ENCODE data around the gene LNX1.
"Not testable (repeated sequence)": the region's sequence is repeated elsewhere in the genome, so short reads cannot be mapped to it uniquely, and the experiment has no call there.

Gene LNX1

DNA sequence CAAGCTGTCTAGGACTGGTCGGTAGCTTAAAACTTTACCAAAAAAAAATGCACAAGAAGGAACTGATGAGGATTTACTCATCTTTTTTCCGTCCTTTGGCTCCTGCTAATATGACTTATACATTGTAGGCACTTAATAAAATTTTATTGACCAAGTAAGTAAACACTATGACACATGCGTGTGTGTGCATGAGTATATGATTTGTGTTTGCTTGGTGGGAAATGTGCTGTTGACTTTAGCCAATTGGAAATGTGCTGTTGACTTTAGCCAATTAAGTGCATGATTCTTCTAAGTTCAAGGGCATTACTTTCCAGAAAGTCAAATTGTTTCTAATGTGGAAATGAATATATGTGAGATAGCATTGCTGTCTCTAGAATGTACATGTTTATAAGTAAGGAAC lies 135.5 kb downstream of the LNX1 start:
- DNase-seq, result no peak

- DNase-seq, result no peak
Measured at GRCh38 chr4:53453385-53453784, 137.9 kb downstream of the LNX1 start.

DNA sequence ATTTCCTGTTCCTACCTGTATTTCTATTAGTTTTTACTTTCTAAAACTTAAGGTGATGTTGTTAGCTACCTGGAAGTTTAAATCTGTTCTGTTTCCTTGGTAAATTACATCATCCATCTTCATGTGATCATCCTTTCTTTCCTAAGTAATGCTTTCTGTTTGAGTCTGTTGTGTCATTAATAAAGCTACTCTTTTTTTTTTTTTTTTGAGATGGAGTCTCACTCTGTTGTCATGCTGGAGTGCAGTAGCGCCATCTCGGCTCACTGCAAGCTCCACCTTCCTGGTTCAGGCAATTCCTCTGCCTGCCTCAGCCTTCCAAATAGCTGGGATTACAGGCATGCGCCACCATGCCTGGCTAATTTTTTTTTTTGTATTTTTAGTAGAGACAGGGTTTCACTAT lies 140.5 kb downstream of the LNX1 start:
- DNase-seq, result no peak

GRCh38 chr4:53444954-53445353 lies 146.3 kb downstream of the LNX1 start:
- DNase-seq, result no peak

- no peak for DNase-seq
Measured at GRCh38 chr4:53441564-53441963, 149.7 kb downstream of the LNX1 start.

DNA sequence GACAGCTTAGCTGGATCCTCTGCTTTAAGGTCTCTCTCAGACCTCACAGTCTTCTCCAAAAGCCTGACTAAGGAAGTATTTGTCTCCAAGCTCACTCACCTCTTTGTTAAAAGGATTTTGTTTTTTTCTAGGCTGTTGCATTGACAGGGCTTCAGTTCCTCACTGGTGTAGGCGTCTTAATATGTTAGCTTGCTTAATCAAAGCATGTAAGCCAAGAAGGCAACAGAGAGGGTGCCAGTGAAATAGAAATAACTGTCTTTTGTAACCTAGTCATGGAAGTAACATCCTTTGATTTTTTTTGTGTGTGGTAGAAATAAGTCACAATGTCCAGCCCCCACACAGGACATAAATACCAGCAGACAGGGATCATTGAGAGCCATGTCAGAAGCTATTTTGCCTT lies 155.0 kb downstream of the LNX1 start:
- DNase-seq, result no peak

- no peak for DNase-seq
Measured at GRCh38 chr4:53432528-53433424, 158.5 kb downstream of the LNX1 start.

DNA sequence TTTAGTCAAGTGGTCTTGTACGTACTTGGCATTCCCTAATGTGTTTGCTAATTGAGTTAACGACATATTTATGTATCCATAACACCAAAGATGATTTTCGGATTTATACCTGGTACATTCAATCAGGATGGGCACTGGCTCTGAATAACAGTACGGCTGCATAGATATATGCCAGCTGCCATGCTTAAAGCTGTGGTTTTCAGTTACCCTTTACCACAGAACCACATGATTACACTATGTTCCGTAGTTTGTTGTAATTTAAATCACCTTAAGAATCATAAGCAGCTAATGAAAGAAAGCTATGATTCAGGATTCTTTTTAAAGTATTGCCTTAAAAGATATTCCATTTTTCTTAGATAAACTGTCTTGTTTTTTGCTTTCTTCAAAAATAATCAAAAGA lies 160.2 kb downstream of the LNX1 start:
- no peak for DNase-seq

DNA sequence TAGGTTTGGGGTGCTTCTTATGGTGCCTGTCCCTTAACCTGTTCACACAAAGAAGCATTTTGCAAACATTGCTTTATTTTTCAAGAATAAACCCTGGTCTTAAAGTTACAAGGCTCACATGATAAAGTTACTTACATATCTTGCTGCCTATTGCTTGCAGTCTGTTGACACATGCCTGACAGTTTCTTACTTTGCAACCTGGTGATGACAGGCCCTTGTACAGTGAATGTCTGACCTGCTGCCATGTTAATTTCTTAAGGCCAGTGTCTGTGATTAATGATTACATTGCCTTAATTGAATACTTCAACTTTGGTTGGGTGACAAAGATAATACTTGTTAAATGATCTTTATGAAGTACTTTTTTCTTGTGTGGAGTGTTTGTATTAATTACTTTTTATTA lies 163.9 kb downstream of the LNX1 start:
- no peak for DNase-seq

- DNase-seq, result no peak
Measured at GRCh38 chr4:53424280-53424679, 167.0 kb downstream of the LNX1 start.

DNA sequence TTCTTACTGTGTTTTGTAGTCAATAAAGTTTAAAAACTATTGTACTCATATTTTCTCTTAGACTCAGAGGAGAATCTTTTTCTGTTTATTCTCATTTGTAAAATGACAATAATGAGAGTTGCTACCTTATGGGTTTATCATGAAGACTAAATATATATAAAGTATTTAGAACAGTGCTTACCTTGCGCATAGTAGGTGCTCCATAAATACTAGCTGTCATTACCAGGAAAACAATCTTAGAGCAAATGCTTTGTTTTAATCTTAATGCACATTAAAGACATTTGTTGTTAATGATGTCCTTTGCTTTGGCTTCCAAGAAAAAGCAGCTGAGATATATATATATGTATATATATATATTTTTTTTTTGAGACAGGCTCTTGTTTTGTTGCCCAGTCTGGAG lies 168.9 kb downstream of the LNX1 start:
- DNase-seq, result no peak

- no peak for DNase-seq
Measured at GRCh38 chr4:53421791-53422190, 169.5 kb downstream of the LNX1 start.

- no peak for DNase-seq
Measured at GRCh38 chr4:53419208-53419607, 172.1 kb downstream of the LNX1 start.

DNA sequence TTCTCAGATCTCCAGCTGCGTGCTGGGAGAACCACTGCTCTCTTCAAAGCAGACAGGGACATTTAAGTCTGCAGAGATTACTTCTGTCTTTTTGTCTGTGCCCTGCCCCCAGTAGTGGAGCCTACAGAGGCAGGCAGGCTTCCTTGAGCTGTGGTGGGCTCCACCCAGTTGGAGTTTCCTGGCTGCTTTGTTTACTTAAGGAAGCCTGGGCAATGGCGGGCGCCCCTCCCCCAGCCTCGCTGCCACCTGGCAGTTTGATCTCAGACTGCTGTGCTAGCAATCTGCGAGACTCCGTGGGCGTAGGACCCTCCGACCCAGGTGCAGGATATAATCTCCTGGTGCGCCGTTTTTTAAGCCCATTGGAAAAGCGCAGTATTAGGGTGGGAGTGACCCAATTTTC lies 181.8 kb downstream of the LNX1 start:
- DNase-seq, result not testable (repeated sequence)

Measured in activated CD4-positive, alpha-beta T cell treated with anti-CD3 and anti-CD28 coated beads for 4 hours (primary cell).